ENCODE results near the gene PPARG. TPM values are rescaled to one million over a fixed set of nuclear protein-coding genes. Genes with fewer than 3 reads are reported as not detected.

PPARG gene
- total RNA-seq, 1 donor from 2014 or later: 80.7 TPM

DNA sequence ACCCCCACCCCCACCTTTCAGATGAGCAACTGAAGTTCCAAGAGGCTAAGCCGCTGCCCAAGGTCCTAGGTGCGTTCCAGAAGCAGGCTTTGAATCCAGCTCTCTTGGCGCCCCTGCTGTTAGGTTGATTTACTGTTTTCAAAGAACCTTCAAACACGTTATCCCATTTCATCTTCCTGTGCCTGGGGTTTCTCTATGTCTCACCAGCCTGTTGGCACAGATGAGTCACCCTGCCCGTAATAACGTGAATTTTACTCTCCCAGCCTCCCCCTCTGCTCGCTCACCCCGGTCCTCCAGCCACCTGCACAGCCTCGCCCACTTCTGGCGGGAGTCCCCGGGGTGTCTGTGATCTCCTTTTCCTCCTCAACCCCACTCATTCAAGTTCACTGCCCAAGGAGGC is 182.4 kb downstream of the PPARG start:
- DNase-seq: no peak
- no peaks in the 10 kb centered on the region for H3K4me1 ChIP-seq
- H3K27ac ChIP-seq: no peak overlapping the region
- no peaks in the 10 kb centered on the region for H3K36me3 ChIP-seq
- H3K27me3 ChIP-seq: no peaks in the 10 kb centered on the region
- no peak for ATAC-seq
- no peaks in the 10 kb centered on the region for H3K9me3 ChIP-seq
- TF ChIP-seq, protein P1, sequence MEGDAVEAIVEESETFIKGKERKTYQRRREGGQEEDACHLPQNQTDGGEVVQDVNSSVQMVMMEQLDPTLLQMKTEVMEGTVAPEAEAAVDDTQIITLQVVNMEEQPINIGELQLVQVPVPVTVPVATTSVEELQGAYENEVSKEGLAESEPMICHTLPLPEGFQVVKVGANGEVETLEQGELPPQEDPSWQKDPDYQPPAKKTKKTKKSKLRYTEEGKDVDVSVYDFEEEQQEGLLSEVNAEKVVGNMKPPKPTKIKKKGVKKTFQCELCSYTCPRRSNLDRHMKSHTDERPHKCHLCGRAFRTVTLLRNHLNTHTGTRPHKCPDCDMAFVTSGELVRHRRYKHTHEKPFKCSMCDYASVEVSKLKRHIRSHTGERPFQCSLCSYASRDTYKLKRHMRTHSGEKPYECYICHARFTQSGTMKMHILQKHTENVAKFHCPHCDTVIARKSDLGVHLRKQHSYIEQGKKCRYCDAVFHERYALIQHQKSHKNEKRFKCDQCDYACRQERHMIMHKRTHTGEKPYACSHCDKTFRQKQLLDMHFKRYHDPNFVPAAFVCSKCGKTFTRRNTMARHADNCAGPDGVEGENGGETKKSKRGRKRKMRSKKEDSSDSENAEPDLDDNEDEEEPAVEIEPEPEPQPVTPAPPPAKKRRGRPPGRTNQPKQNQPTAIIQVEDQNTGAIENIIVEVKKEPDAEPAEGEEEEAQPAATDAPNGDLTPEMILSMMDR (IDR thresholded peaks at IDR 0.05): no peak
- no peak overlapping the region for H3K4me3 ChIP-seq
- intact Hi-C loops (cut with DNase I): no loop called here

DNA sequence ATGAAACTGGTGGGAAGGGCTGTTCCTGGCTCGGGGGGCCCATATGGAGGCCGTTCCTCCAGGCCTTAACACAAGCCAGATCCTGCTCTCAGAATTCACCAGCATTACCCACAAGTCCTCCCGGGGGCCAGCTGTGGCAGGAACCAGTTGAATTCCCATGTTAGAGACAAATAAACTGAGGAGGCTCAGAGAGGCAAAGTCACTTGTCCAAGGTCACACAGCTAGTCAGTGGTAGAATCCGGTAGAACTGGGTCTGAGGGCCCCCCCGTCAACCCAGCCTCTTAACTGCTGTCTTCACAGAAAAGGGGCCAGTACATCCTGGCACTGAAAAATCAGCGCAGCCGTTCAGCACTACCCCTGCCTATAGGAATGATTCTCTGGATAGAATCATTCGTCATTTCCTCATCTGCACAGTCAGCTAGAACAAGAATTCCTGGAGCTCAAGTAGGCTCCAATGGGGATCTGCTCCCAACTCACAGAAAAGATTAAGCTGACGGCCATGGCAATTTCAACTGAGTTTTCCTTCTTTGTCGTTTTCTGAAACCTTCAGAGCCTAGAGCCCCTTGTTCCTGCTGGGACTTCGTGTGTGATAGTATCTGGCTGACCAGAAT is 183.2 kb downstream of the PPARG start:
- no peaks in the 10 kb centered on the region for H3K9me3 ChIP-seq
- no peak for ATAC-seq
- H3K27me3 ChIP-seq: no peaks in the 10 kb centered on the region
- no peaks in the 10 kb centered on the region for H3K4me1 ChIP-seq
- intact Hi-C loops (cut with DNase I): no loop called here
- no peaks in the 10 kb centered on the region for H3K36me3 ChIP-seq
- TF ChIP-seq, protein P1 (IDR thresholded peaks at IDR 0.05): no peak
- DNase-seq: no peak
- H3K27ac ChIP-seq: no peak overlapping the region
- H3K4me3 ChIP-seq: no peak overlapping the region

DNA sequence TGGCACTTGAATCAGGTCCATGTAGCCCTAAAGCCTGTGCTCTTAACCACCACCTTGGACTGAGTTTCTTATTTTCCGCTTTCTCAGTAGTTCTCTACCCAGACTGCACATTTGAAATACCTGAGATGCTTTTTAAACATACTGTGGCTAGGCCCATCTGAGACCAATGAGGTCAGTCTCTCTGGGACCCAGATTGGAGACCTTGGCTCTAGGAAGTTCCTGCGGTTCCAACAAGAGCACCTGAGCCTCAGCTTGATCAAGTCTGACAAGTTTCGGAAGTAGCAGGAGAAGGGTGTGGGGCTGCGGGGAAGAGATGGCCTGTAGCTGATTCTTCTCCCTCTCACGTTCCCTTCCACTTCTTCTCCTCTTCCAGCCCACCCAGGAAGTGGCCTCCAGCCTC is 183.9 kb downstream of the PPARG start:
- Histone ChIP-seq H3K4me3 (no peak overlapping the region), H3K9me3 (no peaks in the 10 kb centered on the region), H3K36me3 (no peaks in the 10 kb centered on the region), H3K4me1 (no peaks in the 10 kb centered on the region), H3K27ac (no peak overlapping the region), H3K27me3 (no peaks in the 10 kb centered on the region)
- TF ChIP-seq, protein P1 (IDR thresholded peaks at IDR 0.05): no peak
- DNase-seq: no peak
- intact Hi-C loops (cut with DNase I): no loop called here
- no peak for ATAC-seq

DNA sequence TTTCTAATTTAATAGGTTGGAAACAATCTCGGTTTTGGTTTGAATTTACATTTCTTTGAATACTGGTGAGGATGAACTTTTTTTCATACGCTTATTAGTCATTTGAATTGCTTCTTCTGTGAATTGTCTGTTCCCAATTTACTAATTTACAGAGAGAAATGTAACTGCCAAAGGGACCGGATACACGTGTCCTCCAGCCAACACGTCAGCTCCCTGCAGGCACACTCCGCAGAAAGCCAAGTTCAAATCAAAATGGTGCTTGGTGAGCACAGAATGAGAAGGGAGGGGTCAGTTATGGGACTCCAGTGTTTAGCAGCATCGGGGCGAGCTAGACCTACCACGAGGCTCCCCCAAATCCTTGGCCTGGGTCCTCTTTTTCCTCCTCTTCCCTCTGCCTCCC is 184.6 kb downstream of the PPARG start:
- Histone ChIP-seq H3K4me1 (no peaks in the 10 kb centered on the region), H3K9me3 (no peaks in the 10 kb centered on the region), H3K27me3 (no peaks in the 10 kb centered on the region), H3K36me3 (no peaks in the 10 kb centered on the region), H3K27ac (no peak overlapping the region), H3K4me3 (no peak overlapping the region)
- TF ChIP-seq, protein P1 (IDR thresholded peaks at IDR 0.05): no peak
- ATAC-seq (no peak), DNase-seq (no peak)
- intact Hi-C loops (cut with DNase I): no loop called here

DNA sequence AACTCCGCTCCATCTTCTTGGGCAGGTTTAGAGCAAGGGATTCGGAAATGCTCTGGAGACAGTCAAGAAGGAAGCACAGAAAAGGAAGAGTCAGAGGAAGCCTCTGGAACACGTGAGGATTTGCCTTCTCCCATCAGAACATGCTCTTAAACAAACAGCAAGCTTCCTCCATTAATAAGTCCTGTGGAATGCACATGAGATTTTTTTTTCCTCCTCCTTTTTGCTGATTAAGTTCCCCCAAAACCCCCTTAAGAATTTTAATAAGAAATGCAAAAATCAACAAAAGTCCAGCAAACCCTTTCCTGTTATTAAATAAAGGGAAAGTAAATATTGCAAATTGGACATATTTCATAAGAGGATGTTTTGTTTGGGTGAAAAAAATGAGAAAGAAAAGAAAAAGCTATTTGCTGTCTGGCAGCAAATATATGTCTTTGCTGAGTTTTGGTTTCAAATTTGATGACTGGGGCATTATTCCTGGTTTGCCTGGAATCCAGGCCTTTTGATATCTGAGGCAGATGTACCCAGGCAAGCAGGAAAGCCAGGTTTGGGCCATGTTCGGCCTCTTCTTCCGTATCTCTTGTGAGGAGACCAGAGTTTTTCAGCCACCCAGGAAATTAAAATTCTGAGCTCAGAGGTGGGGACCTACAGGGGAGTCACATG is 187.5 kb downstream of the PPARG start:
- H3K4me1 ChIP-seq: peaks cover 5% of the 10 kb centered on the region
- TF ChIP-seq, protein P1 (IDR thresholded peaks at IDR 0.05): no peak
- no peak for ATAC-seq
- H3K27me3 ChIP-seq: no peaks in the 10 kb centered on the region
- no peak for DNase-seq
- no peak overlapping the region for H3K4me3 ChIP-seq
- intact Hi-C loops (cut with DNase I): no loop called here
- H3K36me3 ChIP-seq: no peaks in the 10 kb centered on the region
- peak overlapping the region; percentile 49 for H3K27ac ChIP-seq
- H3K9me3 ChIP-seq: no peaks in the 10 kb centered on the region

Measured in upper lobe of right lung (tissue), 1 donor.